ENCODE data around the gene TOLLIP.
"Not testable (repeated sequence)": the region's sequence is repeated elsewhere in the genome, so short reads cannot be mapped to it uniquely, and the experiment has no call there.

The TOLLIP gene

GRCh38 chr11:1245717-1246116 lies 63.7 kb downstream of the TOLLIP start:
- DNase-seq (ENCODE audit: low read depth), result not testable (repeated sequence)

- DNase-seq (ENCODE audit: low read depth), result not testable (repeated sequence)
These were observed 64.9 kb downstream of the TOLLIP start for GRCh38 chr11:1244557-1244956.

- DNase-seq (ENCODE audit: low read depth), result not testable (repeated sequence)
These were observed 65.9 kb downstream of the TOLLIP start for GRCh38 chr11:1243521-1243920.

GRCh38 chr11:1242751-1243150 lies 66.7 kb downstream of the TOLLIP start:
- DNase-seq (ENCODE audit: low read depth), result not testable (repeated sequence)

- DNase-seq (ENCODE audit: low read depth), result no peak
These were observed 67.1 kb downstream of the TOLLIP start for GRCh38 chr11:1242289-1242688.

GRCh38 chr11:1241706-1242105 lies 67.7 kb downstream of the TOLLIP start:
- no peak for DNase-seq (ENCODE audit: low read depth)

- DNase-seq (ENCODE audit: low read depth), result no peak
These were observed 68.7 kb downstream of the TOLLIP start for GRCh38 chr11:1240771-1241170.

- no peak for DNase-seq (ENCODE audit: low read depth)
These were observed 69.7 kb downstream of the TOLLIP start for GRCh38 chr11:1239596-1240205.

GRCh38 chr11:1238767-1239595 lies 70.5 kb downstream of the TOLLIP start:
- no peak for DNase-seq (ENCODE audit: low read depth)

- DNase-seq (ENCODE audit: low read depth), result no peak
These were observed 71.6 kb downstream of the TOLLIP start for GRCh38 chr11:1237851-1238250.

GRCh38 chr11:1237128-1237580 lies 72.3 kb downstream of the TOLLIP start:
- no peak for DNase-seq (ENCODE audit: low read depth)

GRCh38 chr11:1236316-1237127 lies 72.9 kb downstream of the TOLLIP start:
- no peak for DNase-seq (ENCODE audit: low read depth)

- no peak for DNase-seq (ENCODE audit: low read depth)
These were observed 73.5 kb downstream of the TOLLIP start for GRCh38 chr11:1235901-1236315.

- DNase-seq (ENCODE audit: low read depth), result no peak
These were observed 74.0 kb downstream of the TOLLIP start for GRCh38 chr11:1235306-1235900.

GRCh38 chr11:1234771-1235305 lies 74.6 kb downstream of the TOLLIP start:
- DNase-seq (ENCODE audit: low read depth), result no peak

- DNase-seq (ENCODE audit: low read depth), result no peak
These were observed 75.2 kb downstream of the TOLLIP start for GRCh38 chr11:1234054-1234720.

- DNase-seq (ENCODE audit: low read depth), result no peak
These were observed 75.9 kb downstream of the TOLLIP start for GRCh38 chr11:1233351-1234053.

- DNase-seq (ENCODE audit: low read depth), result no peak
These were observed 76.5 kb downstream of the TOLLIP start for GRCh38 chr11:1232883-1233321.

GRCh38 chr11:1232021-1232882 lies 77.2 kb downstream of the TOLLIP start:
- no peak for DNase-seq (ENCODE audit: low read depth)
